Spleen (tissue), 11 donors: ENCODE results near the gene SEC14L1. TPM values are rescaled to one million over a fixed set of nuclear protein-coding genes. Genes with fewer than 3 reads are reported as not detected.

Experiments
- DNase-seq: peaks from one replicate; pipeline ENCODE4 v3.0.0-alpha.2; 2020
- H3K27ac ChIP-seq, 8 donors: fragments of 200-600 bp; sonication (generic) in 7 of 8; 1 replicate in 4 of 8; 2 replicates in 4 of 8; pipeline versions ENCODE4 v1.5.0 to v1.8.0; 2016 to 2021; ENCODE audit warnings: inconsistent platforms in 4 of 8, mild to moderate bottlenecking in 4 of 8, moderate library complexity in 1 of 8
- H3K27me3 ChIP-seq, 7 donors: fragments of 200-600 bp; sonication (generic) in 6 of 7; replicated peaks in 1 of 7; 1 replicate in 4 of 7; 2 replicates in 3 of 7; pipeline versions ENCODE4 v1.5.0 to v1.8.0; 2016 to 2021; ENCODE audit warnings: inconsistent platforms in 3 of 7, mild to moderate bottlenecking in 1 of 7
- H3K36me3 ChIP-seq, 6 donors: fragments of 200-600 bp; sonication (generic) in 5 of 6; 1 replicate in 4 of 6; 2 replicates in 2 of 6; pipeline versions ENCODE4 v1.5.0 to v1.8.0; 2016 to 2021; ENCODE audit warnings: inconsistent platforms in 2 of 6
- H3K4me1 ChIP-seq, 6 donors: fragments of 200-600 bp; sonication (generic) in 5 of 6; 1 replicate in 3 of 6; 2 replicates in 3 of 6; pipeline versions ENCODE4 v1.5.0 to v1.8.0; 2016 to 2021; ENCODE audit warnings: inconsistent platforms in 3 of 6
- H3K4me3 ChIP-seq, 8 donors: fragments of 200-600 bp; sonication (generic) in 7 of 8; 1 replicate in 4 of 8; 2 replicates in 4 of 8; pipeline versions ENCODE4 v1.5.0 to v1.8.0; 2016 to 2021; ENCODE audit warnings: inconsistent platforms in 4 of 8, mild to moderate bottlenecking in 4 of 8, moderate library complexity in 2 of 8
- H3K9me3 ChIP-seq, 8 donors: fragments of 200-600 bp; sonication (generic) in 7 of 8; 1 replicate in 4 of 8; 2 replicates in 4 of 8; pipeline versions ENCODE4 v1.5.0 to v1.8.0; 2016 to 2021; ENCODE audit warnings: inconsistent platforms in 4 of 8
- CTCF ChIP-seq, 11 experiments: fragments of 200-600 bp in 7 of 11; fragments of 450-650 bp in 4 of 11; sonication (generic) in 4 of 11; IDR thresholded peaks in 8 of 11; conservative IDR thresholded peaks in 3 of 11; 1 replicate in 7 of 11; 2 replicates in 4 of 11; pipeline versions ENCODE4 v1.4.0 to v1.8.0; 2016 to 2021; ENCODE audit warnings: antibody characterized with exemption in 11 of 11, inconsistent platforms in 4 of 11, mild to moderate bottlenecking in 1 of 11
- POLR2A ChIP-seq, 3 donors: fragments of 450-650 bp; IDR thresholded peaks; one replicate each; pipeline ENCODE4 v1.5.1; 2017; ENCODE audit warnings: antibody characterized with exemption in 3 of 3, mild to moderate bottlenecking in 1 of 3
- POLR2AphosphoS5 ChIP-seq, 3 donors: sonication (generic); formaldehyde crosslinking; IDR thresholded peaks; one replicate each; pipeline ENCODE4 v1.5.1; 2017; ENCODE audit warnings: antibody characterized with exemption in 3 of 3
- WGBS, 5 donors: extraction: QIAGEN DNeasy Blood & Tissue Kit in 3 of 5; methylation state at CpG; one replicate each; pipeline versions ENCODE4 v1.1.5 to v1.1.7; 2013 to 2018; 5-methylcytosine and 5-hydroxymethylcytosine counted together
- intact Hi-C: fragments of 100-400 bp; cut with DNase I; formaldehyde crosslinking; loops from one replicate; pipeline ENCODE4 v1.15.0; 2023; ENCODE audit warnings: low total_unique reads
- polyA plus RNA-seq, 3 donors: library from polyadenylated mRNA; stranded (reverse); fragments of 200-250 nt; gene quantifications; one replicate each; pipeline ENCODE4 v1.2.1, GENCODE V29; 2013
- total RNA-seq, 7 donors: library from RNA; depleted of rRNA in 3 of 7; stranded (reverse); fragments of >200 nt in 3 of 7; fragmentation: NEBNext Ultra II Directional in 4 of 7; extraction: Animal tissue kit (Norgen Biotek cat#: 25700) in 4 of 7; gene quantifications; one replicate each; pipeline versions ENCODE4 v1.1.0 to v1.2.1, GENCODE V29; 2016 to 2021
- donor health status: healthy with polysubstance abuse.
- donor health status: DM: no; HTN: no; CAD: no; lungs with moderate emphysema.
- donor health status: DM: no; HTN: no; CAD: no.
- donor health status: Bipolar disorder and iron deficiency.
- donor health status: healthy.
- donor health status: DM: no; HTN: no; CAD: no.
- donor health status: DM: yes; HTN: yes; CAD: no.

SEC14L1 gene
- total and polyA plus RNA-seq, 10 donors: 14.5 to 202 (median 169) TPM

GRCh38 chr17:77141846-77142449 lies 1.2 kb downstream of the SEC14L1 start:
- intact Hi-C loops: no loop called here
- Histone ChIP-seq H3K27ac (peak overlapping the region; percentile 79 to 100 (median 96)), H3K4me3 (peak overlapping the region; percentile 69 to 89 (median 74)), H3K4me1 (peaks cover 28 to 84% (median 68%) of the 10 kb centered on the region in 6 donors), H3K36me3 (peaks cover 0 to 40% (median 14%) of the 10 kb centered on the region in 6 donors), H3K27me3 (no peaks in the 10 kb centered on the region), H3K9me3 (peaks cover 0 to 18% (median 5%) of the 10 kb centered on the region in 8 donors)
- 52 to 64% (median 54%) methylated on average over 9 of the region's 9 CpGs for WGBS, 5 donors
- TF ChIP-seq CTCF (IDR thresholded peaks at IDR 0.05 in 8 of 11, conservative IDR thresholded peaks at IDR 0.05 in 3 of 11): no peak
- TF ChIP-seq POLR2A (IDR thresholded peaks at IDR 0.05): no peak
- no peak for TF ChIP-seq POLR2AphosphoS5 (IDR thresholded peaks at IDR 0.05)
- no peak for DNase-seq

- H3K36me3 ChIP-seq: peaks cover 0 to 47% (median 17%) of the 10 kb centered on the region in 6 donors
- H3K4me3 ChIP-seq: peak overlapping the region in 5 of 8 donors; percentile 72 to 89 (median 76)
- intact Hi-C loops: no loop called here
- H3K4me1 ChIP-seq: peaks cover 36 to 89% (median 75%) of the 10 kb centered on the region in 6 donors
- WGBS, 5 donors: 68 to 81% (median 73%) methylated on average over 8 of the region's 8 CpGs
- no peak for TF ChIP-seq POLR2A (IDR thresholded peaks at IDR 0.05)
- no peak for TF ChIP-seq CTCF (IDR thresholded peaks at IDR 0.05 in 8 of 11, conservative IDR thresholded peaks at IDR 0.05 in 3 of 11)
- no peak for TF ChIP-seq POLR2AphosphoS5 (IDR thresholded peaks at IDR 0.05)
- DNase-seq: no peak
- H3K27ac ChIP-seq: peak overlapping the region in 7 of 8 donors; percentile 12 to 100 (median 96)
- no peaks in the 10 kb centered on the region for H3K27me3 ChIP-seq
- H3K9me3 ChIP-seq: peaks cover 0 to 10% (median 2%) of the 10 kb centered on the region in 8 donors
These were observed 1.9 kb downstream of the SEC14L1 start for GRCh38 chr17:77142689-77143088.

- Histone ChIP-seq H3K4me3 (peak overlapping the region in 6 of 8 donors; percentile 2 to 89 (median 76)), H3K27ac (peak overlapping the region in 7 of 8 donors; percentile 12 to 100 (median 96)), H3K4me1 (peaks cover 42 to 89% (median 78%) of the 10 kb centered on the region in 6 donors), H3K36me3 (peaks cover 0 to 53% (median 21%) of the 10 kb centered on the region in 6 donors), H3K27me3 (no peaks in the 10 kb centered on the region), H3K9me3 (peaks cover 0 to 9% (median 2%) of the 10 kb centered on the region in 8 donors)
- DNase-seq: no peak
- TF ChIP-seq POLR2A (IDR thresholded peaks at IDR 0.05): no peak
- no peak for TF ChIP-seq POLR2AphosphoS5 (IDR thresholded peaks at IDR 0.05)
- WGBS, 5 donors: 15 to 30% (median 15%) methylated on average over 1 of the region's 1 CpG
- intact Hi-C loops: no loop called here
These were observed 2.5 kb downstream of the SEC14L1 start for GRCh38 chr17:77143306-77143705.

GRCh38 chr17:77144227-77144626 lies 3.5 kb downstream of the SEC14L1 start:
- Histone ChIP-seq H3K4me3 (peak overlapping the region in 4 of 8 donors; percentile 72 to 89 (median 76)), H3K4me1 (peaks cover 44 to 90% (median 86%) of the 10 kb centered on the region in 6 donors), H3K36me3 (peaks cover 0 to 62% (median 24%) of the 10 kb centered on the region in 6 donors), H3K9me3 (no peaks in the 10 kb centered on the region), H3K27ac (peak overlapping the region in 7 of 8 donors; percentile 52 to 100 (median 94)), H3K27me3 (no peaks in the 10 kb centered on the region)
- DNase-seq: no peak
- TF ChIP-seq CTCF (IDR thresholded peaks at IDR 0.05 in 8 of 11, conservative IDR thresholded peaks at IDR 0.05 in 3 of 11) (no peak), POLR2AphosphoS5 (IDR thresholded peaks at IDR 0.05) (peak in 1 of 3 donors; percentile 21), POLR2A (IDR thresholded peaks at IDR 0.05) (no peak)
- 59 to 80% (median 70%) methylated on average over 4 of the region's 4 CpGs for WGBS, 5 donors
- intact Hi-C loops: no loop called here
